Central memory CD8-positive, alpha-beta T cell (primary cell): ENCODE results near the gene RAD52.
"Not testable (repeated sequence)": the region's sequence is repeated elsewhere in the genome, so short reads cannot be mapped to it uniquely, and the experiment has no call there.

Experiments
- ATAC-seq: fragments of 150-1000 bp; cut with Tn5 transposase; replicated peaks from 2 replicates; pipeline ENCODE4 v1.10.0; 2022; ENCODE audit warnings: mild to moderate bottlenecking, moderate FRiP score, moderate number of reproducible peaks; ENCODE audit not compliant: poor library complexity, severe bottlenecking; ENCODE audit errors: extremely low read depth
- DNase-seq, 2 donors: peaks; one replicate each; pipeline ENCODE4 v3.0.0; 2021; ENCODE audit warnings: low spot score in 2 of 2
- H3K27ac Mint-ChIP-seq: one replicate; pipeline ENCODE4 v1.8.0; 2022; ENCODE audit warnings: low read depth, mild to moderate bottlenecking, moderate library complexity, mixed read lengths
- H3K27me3 Mint-ChIP-seq: one replicate; pipeline ENCODE4 v1.8.0; 2022; ENCODE audit warnings: mixed read lengths
- H3K36me3 Mint-ChIP-seq: one replicate; pipeline ENCODE4 v1.8.0; 2022; ENCODE audit warnings: mild to moderate bottlenecking, moderate library complexity, mixed read lengths; ENCODE audit not compliant: insufficient read depth
- H3K4me1 Mint-ChIP-seq: one replicate; pipeline ENCODE4 v1.8.0; 2022; ENCODE audit warnings: mixed read lengths
- H3K4me3 Mint-ChIP-seq: one replicate; pipeline ENCODE4 v1.8.0; 2022; ENCODE audit warnings: mild to moderate bottlenecking, moderate library complexity, mixed read lengths
- H3K9me3 Mint-ChIP-seq: one replicate; pipeline ENCODE4 v1.8.0; 2022; ENCODE audit warnings: mixed read lengths

The RAD52 gene

GRCh38 chr12:953776-954175 is 4.3 kb upstream of the RAD52 start:
- Mint-ChIP-seq H3K27me3 (no peaks in the 10 kb centered on the region), H3K27ac (no peak overlapping the region)

GRCh38 chr12:951176-951575 is 1.7 kb upstream of the RAD52 start:
- no peak for DNase-seq
- Mint-ChIP-seq H3K27me3 (no peaks in the 10 kb centered on the region), H3K36me3 (peaks cover 22% of the 10 kb centered on the region), H3K4me3 (no peak overlapping the region), H3K27ac (peak overlapping the region; percentile 51), H3K4me1 (peaks cover 23% of the 10 kb centered on the region), H3K9me3 (no peaks in the 10 kb centered on the region)
- ATAC-seq: no peak

More at GRCh38 chr12:953776-954175, 4.3 kb upstream of the RAD52 start:
- no peak overlapping the region for H3K4me3 Mint-ChIP-seq
- peaks cover 5% of the 10 kb centered on the region for H3K4me1 Mint-ChIP-seq
- H3K9me3 Mint-ChIP-seq: no peaks in the 10 kb centered on the region
- ATAC-seq (no peak), DNase-seq (no peak)
- peaks cover 12% of the 10 kb centered on the region for H3K36me3 Mint-ChIP-seq

GRCh38 chr12:948238-948637 is 1.3 kb downstream of the RAD52 start:
- Mint-ChIP-seq H3K9me3 (no peaks in the 10 kb centered on the region), H3K36me3 (peaks cover 33% of the 10 kb centered on the region), H3K27ac (no peak overlapping the region), H3K27me3 (no peaks in the 10 kb centered on the region), H3K4me1 (peaks cover 36% of the 10 kb centered on the region), H3K4me3 (peak overlapping the region; percentile 89)
- DNase-seq: no peak
- no peak for ATAC-seq

GRCh38 chr12:946631-947030 is 2.9 kb downstream of the RAD52 start:
- Mint-ChIP-seq H3K27me3 (no peaks in the 10 kb centered on the region), H3K36me3 (peaks cover 40% of the 10 kb centered on the region), H3K4me3 (peak overlapping the region; percentile 10), H3K4me1 (peaks cover 36% of the 10 kb centered on the region), H3K27ac (peak overlapping the region; percentile 59), H3K9me3 (no peaks in the 10 kb centered on the region)
- DNase-seq: no peak
- ATAC-seq: no peak

GRCh38 chr12:946212-946611 is 3.3 kb downstream of the RAD52 start:
- Mint-ChIP-seq H3K4me3 (peak overlapping the region; percentile 10), H3K4me1 (peaks cover 36% of the 10 kb centered on the region), H3K9me3 (no peaks in the 10 kb centered on the region), H3K27me3 (no peaks in the 10 kb centered on the region), H3K36me3 (peaks cover 40% of the 10 kb centered on the region), H3K27ac (peak overlapping the region; percentile 59)
- DNase-seq (no peak), ATAC-seq (no peak)

- DNase-seq: no peak
- Mint-ChIP-seq H3K4me1 (peaks cover 35% of the 10 kb centered on the region), H3K36me3 (peaks cover 40% of the 10 kb centered on the region), H3K9me3 (no peaks in the 10 kb centered on the region), H3K27me3 (no peaks in the 10 kb centered on the region), H3K27ac (peak overlapping the region; percentile 41), H3K4me3 (no peak overlapping the region)
- no peak for ATAC-seq
Observed at GRCh38 chr12:944211-944610, 5.3 kb downstream of the RAD52 start.

GRCh38 chr12:943051-943450 is 6.4 kb downstream of the RAD52 start:
- no peak overlapping the region for H3K4me3 Mint-ChIP-seq
- ATAC-seq (no peak), DNase-seq (no peak)
- peak overlapping the region; percentile 41 for H3K27ac Mint-ChIP-seq
- peaks cover 37% of the 10 kb centered on the region for H3K36me3 Mint-ChIP-seq
- no peaks in the 10 kb centered on the region for H3K9me3 Mint-ChIP-seq
- H3K4me1 Mint-ChIP-seq: peaks cover 26% of the 10 kb centered on the region
- no peaks in the 10 kb centered on the region for H3K27me3 Mint-ChIP-seq

- Mint-ChIP-seq H3K4me1 (no peaks in the 10 kb centered on the region), H3K9me3 (no peaks in the 10 kb centered on the region), H3K36me3 (peaks cover 29% of the 10 kb centered on the region), H3K27me3 (no peaks in the 10 kb centered on the region), H3K4me3 (no peak overlapping the region), H3K27ac (no peak overlapping the region)
- DNase-seq (no peak), ATAC-seq (no peak)
Observed at GRCh38 chr12:938810-939209, 10.7 kb downstream of the RAD52 start.

GRCh38 chr12:936377-937345 is 12.8 kb downstream of the RAD52 start:
- Mint-ChIP-seq H3K9me3 (no peaks in the 10 kb centered on the region), H3K4me1 (peaks cover 6% of the 10 kb centered on the region), H3K27me3 (no peaks in the 10 kb centered on the region), H3K36me3 (peaks cover 24% of the 10 kb centered on the region), H3K27ac (no peak overlapping the region), H3K4me3 (no peak overlapping the region)
- DNase-seq (no peak), ATAC-seq (no peak)

GRCh38 chr12:935891-936290 is 13.6 kb downstream of the RAD52 start:
- not testable (repeated sequence) for H3K4me3 Mint-ChIP-seq, H3K4me1 Mint-ChIP-seq, DNase-seq, ATAC-seq, H3K27me3 Mint-ChIP-seq, H3K9me3 Mint-ChIP-seq, H3K27ac Mint-ChIP-seq
- H3K36me3 Mint-ChIP-seq: peaks cover 32% of the 10 kb centered on the region

GRCh38 chr12:931591-931990 is 17.9 kb downstream of the RAD52 start:
- H3K36me3 Mint-ChIP-seq: peaks cover 46% of the 10 kb centered on the region
- no peaks in the 10 kb centered on the region for H3K9me3 Mint-ChIP-seq
- H3K27me3 Mint-ChIP-seq: no peaks in the 10 kb centered on the region
- H3K4me3 Mint-ChIP-seq: no peak overlapping the region
- ATAC-seq (no peak), DNase-seq (no peak)
- H3K4me1 Mint-ChIP-seq: peaks cover 6% of the 10 kb centered on the region
- no peak overlapping the region for H3K27ac Mint-ChIP-seq

- ATAC-seq (no peak), DNase-seq (no peak)
- Mint-ChIP-seq H3K36me3 (peaks cover 50% of the 10 kb centered on the region), H3K27ac (no peak overlapping the region), H3K4me3 (no peak overlapping the region), H3K27me3 (no peaks in the 10 kb centered on the region), H3K9me3 (no peaks in the 10 kb centered on the region), H3K4me1 (peaks cover 6% of the 10 kb centered on the region)
Observed at GRCh38 chr12:931060-931459, 18.4 kb downstream of the RAD52 start.

- no peaks in the 10 kb centered on the region for H3K9me3 Mint-ChIP-seq
- no peak overlapping the region for H3K4me3 Mint-ChIP-seq
- no peak for DNase-seq
- H3K27ac Mint-ChIP-seq: peak overlapping the region; percentile 55
- no peaks in the 10 kb centered on the region for H3K27me3 Mint-ChIP-seq
- ATAC-seq: no peak
- H3K36me3 Mint-ChIP-seq: peaks cover 66% of the 10 kb centered on the region
- H3K4me1 Mint-ChIP-seq: no peaks in the 10 kb centered on the region
Observed at GRCh38 chr12:926641-927040, 22.9 kb downstream of the RAD52 start.
